ENCODE results near the gene MCTP2. TPM values are rescaled to one million over a fixed set of nuclear protein-coding genes. Genes with fewer than 3 reads are reported as not detected.

Gene MCTP2
- total RNA-seq, 1 experiment from 2014 or later, result 1.3 TPM

GRCh38 chr15:94228611-94229010 lies 2.8 kb upstream of the MCTP2 start:
- Mint-ChIP-seq H3K9me3 (no peaks in the 10 kb centered on the region), H3K4me3 (no peak overlapping the region), H3K4me1 (peaks cover 18 to 19% of the 10 kb centered on the region in 2 experiments), H3K36me3 (ENCODE audit: insufficient read depth in 1 of 3, low read depth in 3 of 3) (no peaks in the 10 kb centered on the region), H3K27ac (no peak overlapping the region), H3K27me3 (ENCODE audit: low read depth) (peaks cover 47% of the 10 kb centered on the region)
- no peak for TF ChIP-seq CTCF (conservative IDR thresholded peaks at IDR 0.05)
- no peak overlapping the region for H2BK5ac ChIP-seq (ENCODE audit: insufficient read length, low read length)
- no peak overlapping the region for H3K56ac ChIP-seq (ENCODE audit: insufficient read length, low read depth, low read length)
- H3K23ac ChIP-seq (ENCODE audit: insufficient read length, low read depth, low read length), result no peak overlapping the region
- H4K20me1 ChIP-seq (ENCODE audit: control insufficient read depth, insufficient read depth, insufficient read length), result no peaks in the 10 kb centered on the region
- H3K27me3 ChIP-seq (ENCODE audit: insufficient read depth, low read length), result peaks cover 2% of the 10 kb centered on the region; the same call in 1 of the 2 replicates
- H3K9me3 ChIP-seq (ENCODE audit: control insufficient read depth, low read depth, low read length), result no peaks in the 10 kb centered on the region
- H2BK15ac ChIP-seq (ENCODE audit: low read depth, low read length), result no peak overlapping the region
- H3K4me2 ChIP-seq (ENCODE audit: insufficient read depth, insufficient read length, low read length), result no peak overlapping the region
- no peak overlapping the region for H4K91ac ChIP-seq (ENCODE audit: insufficient read length, low read depth, low read length)
- H3K9ac ChIP-seq (ENCODE audit: extremely low read depth, insufficient read length, low read length), result no peak overlapping the region
- H3T11ph ChIP-seq (ENCODE audit: low read length), result no peak overlapping the region
- H3K27ac ChIP-seq (ENCODE audit: insufficient read length, low read depth, low read length), result no peak overlapping the region
- no peak overlapping the region for H3K14ac ChIP-seq (ENCODE audit: insufficient read depth, low read length)
- H3K18ac ChIP-seq (ENCODE audit: insufficient read length, low read depth, low read length), result no peak overlapping the region
- H2AK5ac ChIP-seq (ENCODE audit: insufficient read length, low read length), result no peak overlapping the region
- WGBS (ENCODE audit: extremely low coverage, insufficient read length, low lambda C conversion rate), result no CpG with 5 or more reads among the region's 2 CpGs
- no peaks in the 10 kb centered on the region for H3K4me1 ChIP-seq (ENCODE audit: insufficient read depth, low read length)
- no peak overlapping the region for H4K5ac ChIP-seq (ENCODE audit: insufficient read length, low read depth, low read length)
- H3K4ac ChIP-seq (ENCODE audit: low read depth, low read length), result no peak overlapping the region
- peaks cover 7% of the 10 kb centered on the region for H3K23me2 ChIP-seq (ENCODE audit: insufficient read length, low read depth, low read length, poor library complexity, severe bottlenecking)
- no peak overlapping the region for H2BK120ac ChIP-seq (ENCODE audit: low read depth, low read length, poor library complexity, severe bottlenecking)
- no peak overlapping the region for H2BK20ac ChIP-seq (ENCODE audit: low read depth, low read length, poor library complexity, severe bottlenecking)
- no peak overlapping the region for H4K8ac ChIP-seq (replicated peaks; ENCODE audit: insufficient read length, low read depth, low read length)
- no peaks in the 10 kb centered on the region for H3K79me1 ChIP-seq (ENCODE audit: insufficient read depth, low read depth, low read length, poor library complexity, severe bottlenecking)
- no peak overlapping the region for H2AFZ ChIP-seq (ENCODE audit: low read length)
- H3K79me2 ChIP-seq (ENCODE audit: insufficient read depth, low read length), result no peaks in the 10 kb centered on the region
- no peak overlapping the region for H2BK12ac ChIP-seq (ENCODE audit: insufficient read length, low read depth, low read length)
- DNase-seq, result no peak

Measured in H9 (cell line).